K562 (cell line): ENCODE data around the gene ZNF460.

Source experiments
- BMI1 ChIP-seq: fragments of 150-350 bp; IDR thresholded peaks from 2 replicates; pipeline ENCODE4 v1.6.1; 2014; ENCODE audit warnings: low read length
- CHAMP1 ChIP-seq: fragments of 450-650 bp; IDR thresholded peaks from 2 replicates; pipeline ENCODE4 v1.6.1; 2016; ENCODE audit warnings: mild to moderate bottlenecking
- DPF2 ChIP-seq: fragments of 450-650 bp; IDR thresholded peaks from 2 replicates; pipeline ENCODE4 v1.6.1; 2016
- EZH2 ChIP-seq: IDR thresholded peaks from 2 replicates; pipeline ENCODE4 v1.6.1; 2012; ENCODE audit warnings: low read depth, mild to moderate bottlenecking, inconsistent platforms, low read length, borderline replicate concordance
- POLR2A ChIP-seq: fragments of 450-650 bp; conservative IDR thresholded peaks from 2 replicates; pipeline ENCODE4 v1.6.1; 2016
- PURB ChIP-seq: sonication (generic); formaldehyde crosslinking; IDR thresholded peaks from 2 replicates; pipeline ENCODE4 v1.9.0; 2021; ENCODE audit warnings: low read depth, mild to moderate bottlenecking, missing genetic modification reagents
- RFX5 ChIP-seq: IDR thresholded peaks from 2 replicates; pipeline ENCODE4 v1.6.1; 2011; ENCODE audit warnings: low read depth, mild to moderate bottlenecking, improper control_type of control experiment, low read length
- TCF7 ChIP-seq: sonication (generic); IDR thresholded peaks from 2 replicates; pipeline ENCODE4 v1.6.1; 2016; ENCODE audit warnings: antibody characterized with exemption, borderline replicate concordance
- ZNF75A ChIP-seq: fragments of 450-650 bp; formaldehyde crosslinking; IDR thresholded peaks from 2 replicates; pipeline ENCODE4 v1.4.0; 2020; ENCODE audit warnings: mild to moderate bottlenecking

- TF ChIP-seq RFX5 (no peak), POLR2A (no peak), EZH2 (no peak), DPF2 (no peak), TCF7 (no peak), ZNF75A (CRISPR knock-in tag) (no peak), BMI1 (no peak), PURB (no peak), CHAMP1 (no peak)
These were observed 37.5 kb upstream of the ZNF460 start for GRCh38 chr19:57242821-57243220.
